KOPT-K1 (cell line): ENCODE measurements around the gene PXN.

Source experiments
- H3K27ac ChIP-seq: fragments of 200-600 bp; sonication (generic); 2 replicates; pipeline ENCODE4 v1.5.1; 2016; ENCODE audit warnings: antibody characterized with exemption, mild to moderate bottlenecking, low read depth, low read length; ENCODE audit not compliant: poor library complexity, severe bottlenecking
- H3K36me3 ChIP-seq: fragments of 200-600 bp; sonication (generic); 2 replicates; pipeline ENCODE4 v1.5.1; 2017; ENCODE audit warnings: antibody characterized with exemption, mild to moderate bottlenecking, low read length, moderate library complexity; ENCODE audit not compliant: insufficient read depth
- H3K9me3 ChIP-seq: fragments of 200-600 bp; sonication (generic); 2 replicates; pipeline ENCODE4 v1.5.1; 2017; ENCODE audit warnings: antibody characterized with exemption, low read length, mild to moderate bottlenecking; ENCODE audit not compliant: insufficient read depth, poor library complexity, severe bottlenecking

The PXN gene

DNA sequence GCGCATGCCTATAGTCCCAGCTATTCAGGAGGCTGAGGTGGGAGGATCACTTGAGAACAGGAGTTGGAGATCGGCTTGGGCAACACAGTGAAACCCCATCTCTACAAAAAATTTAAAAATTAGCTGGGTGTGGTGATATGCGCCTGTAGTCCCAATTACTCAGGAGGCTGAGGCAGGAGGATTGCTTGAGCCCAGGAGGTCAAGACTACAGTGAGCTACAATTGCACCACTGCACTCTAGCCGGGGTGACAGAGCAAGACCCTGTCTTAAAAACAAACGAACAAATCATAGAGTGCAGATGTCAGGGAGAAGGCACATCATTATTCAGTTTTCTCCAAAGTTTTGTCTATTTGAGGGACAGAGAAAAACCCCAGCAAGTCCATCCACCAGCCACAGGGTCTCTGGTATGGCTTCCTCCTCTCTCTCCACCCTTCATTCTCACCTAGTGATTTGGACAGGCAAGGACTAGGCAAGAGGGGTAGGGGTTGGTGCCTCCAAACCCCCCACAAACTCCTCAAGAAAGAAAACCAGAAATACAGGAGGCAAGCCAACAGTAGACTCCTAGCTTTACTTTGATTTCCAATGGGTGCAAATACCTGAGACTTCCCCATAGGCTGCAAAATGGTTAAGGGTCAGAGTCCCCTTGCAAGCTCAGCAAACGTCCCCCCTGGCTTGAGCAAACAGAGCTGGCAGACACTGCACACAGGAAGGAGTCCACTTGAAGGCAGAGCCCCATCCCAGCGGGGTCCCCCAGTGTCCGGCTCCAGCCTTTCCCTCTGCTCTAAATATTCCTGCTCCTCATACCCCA is 38.1 kb downstream of the PXN start:
- no peaks in the 10 kb centered on the region for H3K9me3 ChIP-seq
- no peak overlapping the region for H3K27ac ChIP-seq
- H3K36me3 ChIP-seq: no peaks in the 10 kb centered on the region

DNA sequence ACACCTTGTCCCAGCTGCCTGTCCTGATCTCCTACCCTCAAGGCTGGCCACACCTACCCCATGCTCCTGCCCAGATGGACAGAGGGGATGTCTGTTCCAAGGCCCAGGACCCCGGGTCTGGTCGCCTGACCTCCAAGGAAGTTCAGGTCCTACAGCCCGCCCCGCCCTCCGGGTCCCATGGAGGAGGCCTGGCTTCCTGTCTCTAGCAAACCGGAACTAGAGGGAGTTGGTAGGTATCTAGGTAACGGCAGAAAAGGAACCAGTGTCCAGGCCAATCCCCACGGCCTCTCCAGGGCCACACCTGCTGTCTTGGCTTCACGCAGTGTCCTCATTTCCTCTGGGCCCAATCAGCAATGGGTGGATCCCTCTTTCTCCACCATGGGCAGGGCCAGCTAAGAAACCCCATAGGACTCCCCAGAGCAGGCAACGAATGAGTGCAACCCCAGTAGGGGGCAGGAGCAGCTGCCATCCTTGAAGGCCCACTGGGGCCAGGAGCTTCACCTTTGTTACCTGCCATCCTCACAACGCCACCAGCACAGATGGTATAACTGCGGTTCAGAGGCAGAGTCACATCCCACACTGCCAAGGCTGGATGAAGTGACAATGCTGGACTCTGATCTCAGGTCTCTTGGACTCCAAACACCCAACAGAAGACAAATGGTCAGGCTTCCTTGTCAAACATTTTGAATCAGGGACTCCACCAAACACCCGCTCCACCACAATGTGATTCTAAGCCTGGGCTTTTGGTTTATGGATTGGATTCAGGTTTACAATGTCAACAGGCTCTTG is 39.5 kb downstream of the PXN start:
- H3K9me3 ChIP-seq: no peaks in the 10 kb centered on the region
- no peak overlapping the region for H3K27ac ChIP-seq
- H3K36me3 ChIP-seq: no peaks in the 10 kb centered on the region

DNA sequence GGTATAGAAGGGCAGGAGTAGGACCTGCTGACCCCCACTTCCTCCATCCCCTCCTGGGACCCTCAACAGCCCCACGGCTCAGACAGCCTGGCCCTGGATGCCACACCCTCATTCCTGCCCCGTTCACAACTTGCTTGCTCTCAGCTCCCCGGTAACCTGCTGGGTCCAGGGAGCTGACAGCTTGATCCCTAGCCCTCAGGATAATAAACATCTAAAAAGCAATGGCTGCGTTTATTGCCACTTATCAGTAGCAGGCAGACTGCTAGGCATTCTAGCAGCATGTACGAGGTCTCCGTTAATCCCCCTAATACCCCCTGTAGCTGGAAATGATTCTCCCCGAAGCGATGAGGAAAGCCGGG is 40.4 kb downstream of the PXN start:
- H3K27ac ChIP-seq: no peak overlapping the region
- no peaks in the 10 kb centered on the region for H3K36me3 ChIP-seq

DNA sequence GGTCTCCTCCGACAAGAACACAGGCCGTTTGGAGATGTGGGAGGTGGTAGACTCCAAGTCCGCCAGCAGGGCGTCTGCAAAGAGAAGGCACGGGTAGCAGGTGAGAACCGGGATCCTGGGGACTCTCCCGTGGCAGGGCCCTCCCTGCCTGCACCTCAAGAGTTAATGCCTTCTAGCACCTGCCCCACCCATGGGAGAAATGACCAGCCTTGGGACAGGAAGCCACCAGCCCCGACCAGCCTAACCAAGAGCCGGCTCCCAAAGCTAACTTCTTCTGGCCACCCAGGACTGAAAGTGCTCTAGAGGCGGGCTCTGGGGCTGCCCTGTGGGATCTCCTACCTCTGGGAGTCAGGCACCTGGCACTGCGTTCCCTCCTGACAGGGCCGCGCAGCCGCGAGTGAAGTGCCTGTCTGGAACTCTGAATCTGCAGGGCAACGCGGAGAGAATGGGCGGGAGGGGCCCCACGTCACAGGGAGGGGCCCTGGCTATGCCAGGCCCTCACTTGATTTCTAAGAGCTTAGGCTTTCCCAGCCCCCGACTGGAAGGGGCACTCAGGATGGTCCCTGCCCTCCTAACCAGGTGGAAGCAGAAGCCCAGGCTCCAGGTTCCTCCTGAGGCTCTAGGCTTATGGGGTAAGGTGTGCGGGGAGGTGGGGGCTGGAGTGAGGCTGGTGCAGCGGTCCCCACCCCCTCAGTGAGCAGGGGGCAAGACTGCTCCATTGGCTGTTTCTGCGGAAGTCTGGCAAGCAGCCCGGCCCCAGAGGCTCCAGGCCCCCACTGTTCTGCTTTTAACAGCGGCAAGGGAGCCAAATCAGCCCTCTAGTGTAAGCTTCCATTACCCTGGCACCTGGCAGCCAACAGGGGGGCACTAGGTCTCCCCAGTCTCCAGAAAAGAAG is 41.0 kb downstream of the PXN start:
- H3K27ac ChIP-seq: no peak overlapping the region
- H3K9me3 ChIP-seq: no peaks in the 10 kb centered on the region
- no peaks in the 10 kb centered on the region for H3K36me3 ChIP-seq

More for the DNA sequence above, 40.4 kb downstream of the PXN start:
- no peaks in the 10 kb centered on the region for H3K9me3 ChIP-seq

DNA sequence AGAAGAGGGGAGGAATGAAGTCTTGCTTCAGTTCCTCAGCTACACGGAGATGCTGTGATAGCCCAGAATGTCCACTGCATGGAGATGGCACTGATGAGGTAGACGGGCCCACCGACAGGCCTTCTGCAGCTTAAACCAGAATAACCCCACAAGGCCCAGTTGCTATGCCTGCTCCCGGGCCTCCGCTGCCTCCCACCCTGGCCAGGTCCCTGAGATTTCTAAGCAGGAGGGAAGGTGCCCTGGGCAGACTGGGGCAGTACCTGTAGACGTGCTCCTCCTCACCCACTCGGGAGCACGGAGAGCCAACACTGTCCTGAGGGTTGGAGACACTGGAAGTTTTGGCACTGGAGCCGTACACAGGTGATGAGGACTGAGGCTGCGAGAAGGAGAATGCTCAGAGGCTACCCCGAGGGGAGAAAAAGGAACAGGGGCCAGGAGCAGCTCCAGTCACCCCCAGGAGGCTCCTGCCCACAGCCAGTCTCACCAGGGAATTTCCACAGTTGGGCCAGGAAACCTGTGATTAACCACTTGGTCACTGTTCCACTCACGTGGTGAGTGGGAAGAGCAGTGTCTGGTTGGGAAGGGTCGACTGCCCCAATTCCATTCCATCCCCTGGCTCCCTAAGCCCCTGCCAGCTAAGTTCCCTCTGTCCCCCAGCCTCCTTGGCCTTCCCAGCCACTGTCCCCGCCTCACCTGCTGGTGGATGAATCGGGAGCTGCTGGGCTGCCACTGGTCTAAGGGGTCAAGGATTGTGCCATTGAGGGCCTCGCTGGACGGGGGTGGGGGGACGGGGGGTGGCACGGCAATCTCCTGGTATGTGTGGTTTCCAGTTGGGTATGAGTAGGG is 41.8 kb downstream of the PXN start:
- no peaks in the 10 kb centered on the region for H3K9me3 ChIP-seq
- no peaks in the 10 kb centered on the region for H3K36me3 ChIP-seq
- H3K27ac ChIP-seq: no peak overlapping the region

DNA sequence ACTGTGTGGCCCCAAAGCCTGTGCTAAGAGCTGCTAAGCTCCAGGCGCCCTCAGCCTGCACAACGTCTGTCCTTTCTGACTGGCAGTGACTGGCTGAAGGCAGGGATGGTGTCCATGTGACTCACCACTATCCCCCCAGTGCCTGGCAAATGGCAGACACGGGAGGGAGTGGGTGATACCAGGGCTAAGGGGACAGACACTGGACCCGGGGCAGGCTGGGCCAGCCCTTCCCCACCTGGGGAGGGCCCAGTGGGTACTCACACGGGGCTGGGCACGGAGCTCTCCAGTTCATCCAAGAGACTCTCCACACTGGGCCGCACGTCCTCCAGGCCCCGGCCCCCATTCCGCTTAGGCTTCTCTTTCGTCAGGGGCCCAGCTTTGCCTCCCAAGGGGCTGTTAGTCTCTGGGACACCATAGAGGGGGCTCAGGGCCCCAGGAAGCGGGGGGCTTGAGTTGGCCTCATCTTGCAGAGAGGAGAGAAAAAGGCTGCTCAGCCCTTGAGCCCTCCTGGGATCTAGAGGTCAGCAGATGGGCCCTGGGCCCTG is 43.2 kb downstream of the PXN start:
- Histone ChIP-seq H3K36me3 (no peaks in the 10 kb centered on the region), H3K9me3 (no peaks in the 10 kb centered on the region), H3K27ac (no peak overlapping the region)

DNA sequence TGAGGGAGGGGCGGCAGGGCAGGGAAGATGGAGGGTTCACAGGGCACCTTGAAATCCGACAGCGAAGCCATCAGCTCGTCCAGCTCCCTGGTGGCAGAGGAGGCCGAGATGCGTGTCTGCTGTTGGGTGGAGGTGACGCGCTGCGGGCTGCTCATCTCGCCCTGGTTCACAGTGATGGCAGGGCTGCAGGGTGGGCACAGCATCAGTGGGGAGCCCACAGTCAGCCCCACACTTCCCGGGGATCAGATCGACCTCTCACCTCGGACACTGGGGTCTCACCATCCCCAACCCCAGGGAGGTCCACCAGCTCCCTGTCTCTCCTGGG is 44.0 kb downstream of the PXN start:
- H3K9me3 ChIP-seq: no peaks in the 10 kb centered on the region
- H3K36me3 ChIP-seq: no peaks in the 10 kb centered on the region
- H3K27ac ChIP-seq: no peak overlapping the region

DNA sequence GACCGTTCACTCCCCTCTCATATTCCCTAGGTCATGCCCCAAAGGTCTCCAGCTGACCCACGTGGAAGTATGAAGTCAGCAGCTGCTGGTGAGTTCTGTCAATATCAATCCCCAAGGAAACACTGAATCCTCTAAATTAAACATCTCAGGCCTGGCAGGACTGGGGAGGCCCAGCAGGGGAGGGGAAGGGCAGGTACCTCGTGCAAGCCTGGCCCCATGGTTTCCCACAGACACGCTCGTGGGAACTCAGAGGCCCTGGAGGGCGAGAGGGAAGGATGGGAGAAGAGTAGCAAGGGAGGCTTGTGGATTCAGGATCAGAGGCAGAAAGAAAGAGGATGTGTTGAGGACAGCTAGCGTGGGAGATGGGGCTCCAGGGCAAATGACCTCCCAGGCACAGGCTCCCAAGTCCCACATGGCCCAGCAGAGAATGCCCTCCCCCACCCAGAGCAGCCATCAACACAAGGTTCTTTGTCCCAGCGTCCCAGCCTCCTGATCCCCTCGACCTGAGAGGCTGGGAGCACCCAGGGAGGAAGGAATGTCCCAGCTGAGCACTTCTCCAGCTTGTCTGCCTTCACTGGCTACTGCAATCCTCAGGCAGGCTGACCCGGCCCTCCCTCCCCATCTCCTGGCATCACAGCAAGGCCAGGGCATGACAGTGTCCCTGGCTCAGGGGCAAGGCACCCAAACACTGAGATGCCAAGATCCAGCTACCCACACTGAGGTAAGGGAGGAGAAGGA is 44.5 kb downstream of the PXN start:
- Histone ChIP-seq H3K36me3 (no peaks in the 10 kb centered on the region), H3K9me3 (no peaks in the 10 kb centered on the region), H3K27ac (no peak overlapping the region)

DNA sequence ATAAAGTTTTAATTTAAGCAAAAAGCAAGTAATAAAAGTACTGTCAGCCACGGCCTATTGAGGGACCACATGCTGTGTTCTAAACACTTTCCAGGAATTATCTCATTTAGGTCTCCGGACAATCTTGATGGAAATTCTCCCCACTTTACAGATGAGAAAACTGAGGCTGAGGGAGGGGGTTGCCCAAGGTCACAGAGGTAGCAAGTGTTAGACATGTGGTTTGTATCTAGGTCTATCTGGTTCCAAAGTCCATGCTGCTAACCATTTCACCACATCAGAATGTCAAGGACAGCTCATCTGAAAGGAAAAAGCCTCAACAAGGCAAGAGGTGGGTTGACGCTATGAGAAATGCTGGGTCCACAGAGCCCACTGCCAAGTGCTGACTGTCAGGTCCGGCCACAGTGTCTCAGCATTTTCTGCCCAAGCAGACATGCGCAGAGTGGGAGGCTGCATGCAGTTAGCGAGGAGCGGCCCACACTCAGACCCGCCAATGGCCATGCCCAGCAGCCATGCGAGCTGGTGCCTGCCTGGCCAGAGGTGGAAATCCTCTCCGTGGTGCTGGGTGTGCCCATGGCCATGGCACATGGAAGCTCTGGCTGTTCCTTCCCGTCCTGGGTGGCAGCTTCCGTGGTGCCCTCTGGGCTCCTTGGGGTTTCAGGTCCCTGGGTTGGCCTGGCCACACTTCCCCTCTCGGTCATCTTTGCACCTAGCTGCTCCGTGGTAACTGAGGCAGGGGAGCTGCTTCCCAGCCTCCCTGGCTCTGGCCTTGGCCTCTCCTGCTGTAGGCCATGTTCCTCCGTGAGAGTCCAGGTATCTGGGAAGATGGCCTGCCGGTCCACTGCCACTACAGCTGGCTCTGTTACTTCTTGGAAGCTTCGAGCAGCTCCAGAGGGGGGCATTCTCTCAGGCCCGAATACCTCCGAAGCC is 46.6 kb downstream of the PXN start:
- Histone ChIP-seq H3K27ac (no peak overlapping the region), H3K9me3 (no peaks in the 10 kb centered on the region), H3K36me3 (no peaks in the 10 kb centered on the region)

DNA sequence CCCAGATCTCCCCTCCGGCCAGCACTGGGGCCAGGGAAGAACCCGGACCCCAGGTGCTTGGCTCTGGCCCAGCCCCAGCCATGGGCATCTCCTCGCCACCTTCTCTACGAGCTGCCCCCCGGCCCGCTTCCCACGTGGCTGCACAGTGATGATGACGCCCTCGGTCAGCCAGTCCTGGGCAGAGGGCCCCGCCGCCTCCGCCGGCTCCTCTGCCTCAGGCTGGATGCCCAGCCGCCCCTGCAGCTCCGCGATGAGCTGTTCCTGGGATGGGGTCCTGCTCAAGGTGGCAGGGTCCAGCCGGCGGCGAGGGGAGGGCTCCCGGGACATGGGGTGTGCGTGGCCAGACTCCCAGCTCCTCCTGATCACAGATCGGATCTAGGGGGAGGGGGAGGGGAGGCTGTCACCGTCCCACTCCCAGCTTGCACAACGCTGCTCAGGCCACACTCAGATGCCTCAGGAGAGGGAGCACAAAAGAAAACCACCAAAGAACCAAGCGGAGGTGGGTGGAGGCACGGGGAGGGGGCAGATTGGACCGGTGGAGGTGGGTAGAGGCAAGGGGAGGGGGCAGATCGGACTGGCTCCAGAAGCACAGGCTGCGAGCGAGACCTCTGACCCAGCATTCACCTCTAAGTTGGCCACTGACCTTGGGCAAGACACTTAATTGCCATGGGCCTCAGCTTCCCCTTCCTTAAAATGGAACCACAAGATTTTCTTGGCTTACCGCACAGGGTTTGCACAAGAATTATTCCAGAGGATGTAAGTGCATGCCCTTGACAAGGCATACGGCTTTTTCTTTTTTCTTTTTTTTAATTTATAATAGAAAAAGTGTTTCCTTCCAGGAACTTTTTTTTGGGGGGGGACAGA is 48.6 kb downstream of the PXN start:
- Histone ChIP-seq H3K36me3 (0 out of 2 replicates have a peak, but pooled peaks cover 4% of the 10 kb centered on the region), H3K27ac (no peak overlapping the region), H3K9me3 (no peaks in the 10 kb centered on the region)

DNA sequence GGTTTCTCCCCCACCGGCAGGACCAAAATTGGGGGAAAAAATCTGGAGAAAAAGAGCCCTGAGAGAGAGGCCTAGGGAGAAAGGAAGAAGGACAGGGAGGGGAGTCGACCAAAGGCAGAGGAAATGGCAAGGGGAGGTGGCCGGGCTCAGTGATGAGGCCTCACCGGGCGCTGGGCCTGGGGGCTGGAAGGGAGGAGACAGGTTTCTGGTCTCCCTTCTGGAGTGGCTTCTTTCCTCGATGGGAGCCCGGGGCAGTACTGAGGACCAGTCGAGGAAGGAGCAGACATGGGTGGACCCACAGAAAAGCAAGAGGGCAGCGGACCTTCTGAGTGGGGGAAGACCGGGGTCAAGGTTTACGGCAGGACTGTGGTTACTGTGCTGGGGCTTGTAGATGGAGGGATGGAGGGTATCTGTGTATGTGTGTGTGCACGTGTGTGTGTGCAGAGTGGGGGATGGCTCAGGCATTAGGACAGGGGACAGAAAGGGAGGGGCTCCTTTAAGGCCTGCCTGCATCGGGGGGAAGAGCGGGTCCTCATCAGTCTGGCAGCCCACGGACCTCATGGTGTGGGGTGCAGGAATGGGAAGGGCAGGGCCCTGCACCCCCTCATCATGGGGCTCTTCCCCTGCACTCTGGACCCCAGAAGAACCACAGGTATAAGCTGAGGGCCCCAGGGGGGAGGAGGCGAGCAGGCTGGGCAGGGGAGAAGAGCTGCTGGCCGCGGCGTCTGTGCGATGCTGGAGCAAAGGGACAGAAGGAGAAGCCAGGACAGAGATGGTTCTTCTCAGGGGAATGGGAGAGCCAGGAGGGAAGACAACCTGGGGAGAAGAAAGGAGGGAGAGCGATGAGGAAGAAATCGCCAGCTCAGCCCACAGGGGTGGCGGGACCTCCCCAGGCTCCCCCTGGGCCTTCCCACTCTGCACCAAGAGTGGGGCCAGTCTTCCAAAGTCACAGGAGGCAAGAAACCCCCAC is 49.5 kb downstream of the PXN start:
- no peaks in the 10 kb centered on the region for H3K9me3 ChIP-seq
- H3K27ac ChIP-seq: no peak overlapping the region
- 0 out of 2 replicates have a peak, but pooled peaks cover 8% of the 10 kb centered on the region for H3K36me3 ChIP-seq
